ENCODE data around the gene IL10RB.
"Not testable (repeated sequence)": the region's sequence is repeated elsewhere in the genome, so short reads cannot be mapped to it uniquely, and the experiment has no call there.

Gene IL10RB

DNA sequence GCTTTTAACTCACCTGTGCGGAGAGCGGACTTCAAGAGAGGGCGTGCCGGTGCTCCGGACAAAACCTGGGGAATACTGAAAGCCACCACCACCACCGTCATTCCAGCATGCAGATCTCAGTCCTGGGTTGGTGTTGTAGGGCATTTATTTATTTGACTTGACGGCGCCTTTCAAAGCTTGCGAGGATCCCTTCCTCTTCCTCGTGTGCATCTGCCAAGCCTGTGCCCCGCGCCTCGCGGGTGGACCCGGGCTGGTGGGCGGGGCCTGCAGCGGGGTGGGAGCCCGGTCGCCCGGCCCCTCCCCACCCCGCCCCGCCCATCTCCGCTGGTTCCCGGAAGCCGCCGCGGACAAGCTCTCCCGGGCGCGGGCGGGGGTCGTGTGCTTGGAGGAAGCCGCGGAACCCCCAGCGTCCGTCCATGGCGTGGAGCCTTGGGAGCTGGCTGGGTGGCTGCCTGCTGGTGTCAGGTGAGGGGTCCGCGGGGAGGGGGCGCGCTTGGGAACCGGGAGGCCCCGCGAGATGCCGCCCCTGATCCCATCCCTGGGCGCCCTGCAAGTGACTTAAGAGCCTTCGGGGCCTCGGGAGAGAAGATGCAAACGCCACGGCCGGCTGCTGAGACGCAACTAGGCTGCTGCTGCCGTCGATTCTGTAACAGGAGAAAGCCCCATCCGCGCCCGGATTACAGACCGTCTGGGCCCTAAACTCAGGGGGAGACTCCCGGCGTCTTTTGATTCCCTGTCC is at the start of gene IL10RB:
IL10RB (plus strand) TSS at position 318 of the 739 bp plus-strand sequence; CDS start at position 417, 99 bp downstream.
- in situ Hi-C loops (cut with MboI; ENCODE audit: low sequenced_read_pairs), result no loop called here

- in situ Hi-C loops (cut with MboI; ENCODE audit: low sequenced_read_pairs), result no loop called here
These were observed 49.0 kb upstream of the IL10RB start for GRCh38 chr21:33217138-33217520.

- in situ Hi-C loops (cut with MboI; ENCODE audit: low sequenced_read_pairs), result no loop called here
These were observed 46.9 kb upstream of the IL10RB start for GRCh38 chr21:33219300-33219699.

GRCh38 chr21:33219954-33220353 is 46.2 kb upstream of the IL10RB start:
- in situ Hi-C loops (cut with MboI; ENCODE audit: low sequenced_read_pairs), result no loop called here

GRCh38 chr21:33225376-33225775 is 40.8 kb upstream of the IL10RB start:
- in situ Hi-C loops (cut with MboI; ENCODE audit: low sequenced_read_pairs), result not testable (repeated sequence)

- in situ Hi-C loops (cut with MboI; ENCODE audit: low sequenced_read_pairs), result no loop called here
These were observed 37.7 kb upstream of the IL10RB start for GRCh38 chr21:33228455-33228854.

DNA sequence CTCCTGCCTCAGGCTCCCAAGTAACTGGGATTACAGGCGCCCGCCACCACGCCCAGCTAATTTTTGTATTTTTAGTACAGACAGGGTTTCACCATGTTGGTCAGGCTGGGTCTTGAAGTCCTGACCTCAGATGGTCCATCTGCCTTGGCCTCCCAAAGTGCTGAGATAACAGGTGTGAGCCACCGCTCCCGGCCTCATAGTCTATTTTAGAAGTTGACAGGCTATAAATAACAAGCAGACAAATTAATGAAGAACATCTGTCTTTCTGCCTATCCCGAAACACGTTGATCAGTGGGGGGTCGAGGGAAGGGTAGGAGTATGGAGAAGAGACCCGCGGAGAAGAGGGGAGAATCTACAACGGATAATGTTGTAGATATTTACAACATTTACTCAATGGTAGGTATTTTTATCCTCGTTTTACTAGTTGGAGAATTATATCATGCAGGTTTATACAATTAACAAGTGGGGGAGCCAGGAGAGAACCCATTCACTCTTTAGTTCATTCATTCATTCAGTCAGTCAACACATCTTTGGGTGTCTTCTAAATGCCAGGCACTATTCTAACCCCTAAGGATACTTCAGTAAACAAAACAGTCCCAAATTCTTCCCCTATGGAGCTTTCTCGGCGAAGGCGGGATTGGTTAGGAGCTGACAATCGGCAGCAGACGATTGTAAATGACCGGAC is 36.9 kb upstream of the IL10RB start:
- in situ Hi-C loops (cut with MboI; ENCODE audit: low sequenced_read_pairs), result no loop called here

DNA sequence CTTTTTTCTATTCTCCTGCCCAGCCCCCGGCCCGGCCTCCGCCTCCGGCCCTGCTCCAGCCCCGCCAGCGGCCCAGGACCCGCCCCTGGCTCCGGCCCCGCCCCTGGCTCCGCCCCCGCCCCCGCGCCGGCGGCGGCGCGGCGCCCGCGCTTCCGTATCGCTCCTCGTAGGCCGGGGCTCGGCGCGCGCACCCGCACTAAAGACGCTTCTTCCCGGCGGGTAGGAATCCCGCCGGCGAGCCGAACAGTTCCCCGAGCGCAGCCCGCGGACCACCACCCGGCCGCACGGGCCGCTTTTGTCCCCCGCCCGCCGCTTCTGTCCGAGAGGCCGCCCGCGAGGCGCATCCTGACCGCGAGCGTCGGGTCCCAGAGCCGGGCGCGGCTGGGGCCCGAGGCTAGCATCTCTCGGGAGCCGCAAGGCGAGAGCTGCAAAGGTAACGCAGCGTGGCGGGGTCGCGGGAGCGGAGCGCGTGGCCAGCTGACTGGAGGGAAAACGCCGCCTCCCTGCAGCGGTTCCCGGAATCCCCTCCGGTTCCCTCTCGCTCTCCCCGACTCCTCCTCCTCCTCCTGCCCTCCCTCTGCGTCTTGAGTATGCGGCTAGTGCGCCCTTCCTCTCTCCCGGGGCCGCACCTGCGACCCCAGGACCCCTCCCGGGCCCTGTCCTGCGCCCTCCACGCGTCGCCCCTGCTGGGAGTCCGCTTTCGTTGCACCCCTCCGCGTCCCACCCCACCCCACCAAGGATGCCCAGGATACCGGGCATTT is 36.2 kb upstream of the IL10RB start, which contains the start of gene IFNAR2:
IFNAR2 (plus strand) TSS at position 155 of the 761 bp plus-strand sequence. CDS start 11,985 bp downstream, outside the sequence.
- in situ Hi-C loops (cut with MboI; ENCODE audit: low sequenced_read_pairs), result no loop called here

DNA sequence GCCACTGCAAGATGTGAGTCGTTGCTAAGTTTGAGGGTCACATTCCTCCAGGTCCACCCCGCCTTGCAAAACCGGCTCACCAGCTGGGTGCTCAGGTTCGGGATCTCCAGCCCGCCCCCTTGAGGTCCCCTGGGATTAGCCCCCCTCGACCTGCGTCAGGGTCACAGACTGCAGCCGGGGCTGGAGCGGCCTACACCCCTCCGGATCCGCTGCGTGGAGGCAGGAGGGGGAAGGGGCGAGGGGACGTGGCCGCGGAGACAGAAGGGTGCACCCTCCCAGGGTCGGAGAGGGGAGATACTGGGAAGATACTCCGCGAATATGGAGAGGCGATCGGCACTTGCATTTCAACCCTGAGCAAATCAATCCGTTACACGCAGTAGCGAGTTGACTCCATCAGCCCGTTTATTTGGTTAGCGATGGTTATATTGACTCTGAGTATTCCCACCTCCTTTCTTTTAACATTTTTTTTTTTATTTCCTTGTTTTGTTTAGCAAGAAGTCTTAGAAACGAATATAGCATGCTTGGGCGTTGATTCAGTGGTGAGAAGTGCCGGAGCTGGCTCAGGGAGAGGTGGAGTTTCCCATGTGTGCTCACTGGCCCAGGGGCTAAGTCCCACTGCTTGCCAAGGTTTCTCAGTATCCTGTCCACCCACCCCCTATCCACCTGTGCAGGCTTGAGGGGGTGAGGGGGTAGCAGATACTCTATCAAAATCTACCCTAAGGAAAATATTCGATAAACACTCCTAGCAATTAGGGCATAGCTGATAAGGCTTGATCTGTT is 35.4 kb upstream of the IL10RB start:
- in situ Hi-C loops (cut with MboI; ENCODE audit: low sequenced_read_pairs), result no loop called here

GRCh38 chr21:33231526-33231925 is 34.6 kb upstream of the IL10RB start:
- in situ Hi-C loops (cut with MboI; ENCODE audit: low sequenced_read_pairs), result no loop called here

DNA sequence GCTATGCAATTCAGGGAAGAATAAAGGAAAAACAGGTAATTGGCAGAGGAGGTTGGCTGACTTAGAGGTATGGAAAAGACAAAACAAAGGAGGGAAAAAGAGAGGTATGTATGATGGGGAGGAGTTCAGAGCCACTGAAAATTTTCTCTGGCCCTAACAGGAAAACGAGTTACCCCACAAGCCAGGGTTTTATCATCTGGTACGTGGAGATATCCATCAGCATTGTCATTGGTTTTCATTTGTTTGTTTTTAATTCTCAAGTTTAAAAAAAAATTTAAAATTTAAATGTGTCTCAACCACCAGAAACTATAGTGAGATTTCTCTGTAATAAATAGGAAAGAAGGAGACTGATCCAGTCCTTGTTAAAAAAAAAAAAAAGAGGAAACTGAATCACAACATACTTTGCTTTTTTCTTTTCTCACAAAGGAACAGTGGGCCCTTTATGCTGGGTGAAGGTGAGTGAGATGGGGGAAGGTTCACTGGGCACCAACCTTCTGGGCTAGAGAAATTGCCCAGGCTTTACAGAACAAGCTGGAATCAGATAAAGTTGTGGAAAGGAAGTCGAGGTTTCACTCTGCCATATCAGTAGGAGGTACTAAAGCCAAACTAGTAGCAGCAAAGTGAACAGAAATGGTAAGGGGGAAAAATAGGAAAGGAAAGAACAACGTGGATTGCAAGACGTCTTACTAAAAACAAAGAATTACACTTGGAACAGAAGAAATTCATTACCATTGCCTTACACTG is 33.7 kb upstream of the IL10RB start:
- in situ Hi-C loops (cut with MboI; ENCODE audit: low sequenced_read_pairs), result no loop called here

DNA sequence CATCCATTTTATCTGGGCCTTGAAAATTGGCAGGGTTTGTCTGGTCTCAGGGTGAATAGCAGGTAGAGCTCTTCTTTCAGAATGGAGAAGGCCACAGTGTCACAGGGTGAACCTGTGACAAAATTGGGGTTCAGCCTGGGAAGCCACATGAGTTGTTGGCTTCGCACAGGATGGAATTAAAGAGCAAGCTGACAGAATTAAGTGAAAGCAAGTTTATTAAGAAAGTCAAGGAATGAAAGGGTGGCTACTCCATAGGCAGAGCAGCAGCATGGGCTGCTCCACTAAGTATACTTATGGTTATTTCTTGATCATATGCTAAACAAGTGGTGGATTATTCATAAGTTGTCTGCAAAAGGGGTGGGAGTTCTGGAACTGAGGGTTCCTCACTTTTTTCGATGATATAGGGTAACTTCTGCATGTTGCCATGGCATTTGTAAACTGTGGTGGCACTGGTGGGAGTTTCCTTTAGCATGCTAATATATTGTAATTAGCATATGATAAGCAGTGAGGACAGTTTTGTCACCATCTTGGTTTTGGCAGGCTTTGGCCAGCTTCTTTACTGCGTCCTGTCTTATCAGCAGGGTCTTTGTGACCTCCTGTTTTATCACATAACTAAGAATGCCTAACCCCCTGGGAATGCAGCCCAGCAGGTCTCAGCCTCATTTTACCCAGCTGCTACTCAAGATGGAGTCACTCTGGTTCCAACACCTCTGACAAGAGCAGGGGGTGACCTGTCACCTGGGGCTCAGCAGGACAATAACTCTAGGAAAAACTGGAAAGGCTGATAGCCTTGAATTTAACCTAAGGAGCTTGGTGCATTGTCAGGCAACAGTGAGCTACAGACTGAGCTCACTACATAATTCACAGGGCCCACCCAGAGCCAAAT is 31.3 kb upstream of the IL10RB start:
- in situ Hi-C loops (cut with MboI; ENCODE audit: low sequenced_read_pairs), result no loop called here

DNA sequence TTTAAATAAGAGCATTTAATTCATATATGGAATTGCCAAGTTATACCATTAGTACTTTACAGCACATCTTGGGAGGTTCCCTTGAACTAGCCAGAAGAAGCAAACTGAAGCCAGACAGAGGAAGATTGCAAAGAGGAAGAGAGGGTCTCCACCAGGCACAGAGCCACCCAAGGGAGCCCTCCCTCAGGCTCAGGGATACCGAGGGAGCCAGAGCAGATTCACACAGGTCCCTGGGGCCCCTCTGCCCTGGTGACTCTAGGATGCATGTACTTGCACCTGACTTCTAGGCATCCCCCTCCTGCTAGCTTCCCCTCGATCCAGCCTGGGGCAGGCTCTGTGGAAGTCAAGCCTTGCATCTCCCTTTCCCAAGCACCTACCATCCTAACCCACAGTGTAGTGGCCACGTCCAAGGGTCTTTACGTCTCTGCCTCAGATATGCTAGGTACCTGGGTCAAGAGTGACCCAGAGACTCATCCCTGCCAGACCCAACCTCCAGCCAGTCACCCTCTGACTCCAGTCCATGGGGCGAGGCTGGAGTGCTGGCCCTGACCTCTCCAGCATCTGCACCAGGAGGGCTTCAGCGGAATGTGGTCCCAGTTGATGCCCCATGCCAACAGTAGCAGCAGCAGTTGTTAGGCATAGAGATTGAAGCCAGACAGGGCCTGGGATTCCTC is 30.0 kb upstream of the IL10RB start:
- in situ Hi-C loops (cut with MboI; ENCODE audit: low sequenced_read_pairs), result no loop called here

DNA sequence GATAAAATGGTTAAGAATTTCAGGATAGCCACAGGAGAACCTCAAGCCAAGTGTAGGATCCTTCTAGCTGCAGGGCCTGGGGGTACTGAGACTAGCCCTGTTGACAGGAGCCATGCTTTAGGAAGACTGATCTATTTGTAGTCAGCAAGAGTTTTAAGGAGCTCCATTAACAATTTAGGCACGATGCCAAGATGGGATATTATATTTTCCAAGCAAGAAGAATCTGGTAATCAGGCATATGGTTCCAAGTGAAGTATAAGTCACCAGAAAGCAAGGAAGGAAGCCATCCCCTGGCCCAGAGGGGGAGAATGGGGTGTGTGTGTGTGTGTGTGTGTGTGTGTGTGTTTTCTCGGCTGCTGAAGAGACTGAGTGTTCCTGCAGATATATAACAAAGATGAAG is 29.4 kb upstream of the IL10RB start:
- in situ Hi-C loops (cut with MboI; ENCODE audit: low sequenced_read_pairs), result no loop called here

DNA sequence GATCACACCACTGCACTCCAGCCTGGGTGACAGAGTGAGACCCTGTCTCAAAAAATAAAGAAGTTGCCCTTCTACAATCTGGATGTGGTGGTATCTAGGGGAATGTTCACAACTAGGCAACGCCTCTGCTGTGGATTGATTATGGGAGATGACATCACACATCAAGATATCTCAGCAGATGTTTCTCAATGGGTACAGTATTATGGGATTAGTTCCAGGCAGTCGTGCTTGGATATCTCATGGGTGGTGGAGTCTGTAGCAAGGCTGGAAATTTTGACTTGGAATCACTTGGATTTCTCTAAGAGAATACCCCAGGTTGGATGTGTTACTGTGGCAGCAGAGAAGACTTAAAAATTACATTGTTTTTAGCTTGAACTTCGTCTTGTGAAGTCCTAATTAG is 28.7 kb upstream of the IL10RB start:
- in situ Hi-C loops (cut with MboI; ENCODE audit: low sequenced_read_pairs), result no loop called here

- in situ Hi-C loops (cut with MboI; ENCODE audit: low sequenced_read_pairs), result no loop called here
These were observed 28.0 kb upstream of the IL10RB start for GRCh38 chr21:33238146-33238545.

- in situ Hi-C loops (cut with MboI; ENCODE audit: low sequenced_read_pairs), result no loop called here
These were observed 27.5 kb upstream of the IL10RB start for GRCh38 chr21:33238565-33239255.

GRCh38 chr21:33239559-33240127 is 26.5 kb upstream of the IL10RB start:
- in situ Hi-C loops (cut with MboI; ENCODE audit: low sequenced_read_pairs), result not testable (repeated sequence)
